ENCODE data around the gene IGSF3.

DNA sequence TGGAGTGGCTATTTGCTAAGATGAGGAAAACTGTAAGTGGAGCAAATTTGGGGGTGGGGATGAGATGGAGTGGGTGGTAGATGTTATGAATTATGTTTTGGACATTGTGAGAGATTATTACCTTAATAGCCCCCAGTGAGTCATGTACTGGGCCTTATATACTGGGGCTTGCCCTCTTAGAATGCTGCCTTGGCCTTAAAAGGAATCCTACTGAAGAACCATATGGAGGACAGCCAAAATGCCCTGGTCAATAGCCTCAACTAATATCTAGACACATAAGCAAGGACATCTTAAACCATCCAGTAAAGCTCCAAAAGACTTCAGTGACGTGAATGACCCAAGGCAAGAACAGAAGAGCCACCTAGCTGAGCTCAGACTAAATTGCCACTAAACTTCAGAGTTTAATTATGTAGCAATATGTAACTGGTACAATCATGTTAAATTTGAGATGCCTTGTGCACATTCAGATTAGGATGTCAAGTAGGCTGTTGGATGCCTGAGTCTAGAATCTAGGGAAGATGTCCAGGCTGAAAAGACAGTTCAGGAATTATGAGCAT, 13.9 kb upstream of the IGSF3 start:
- TF ChIP-seq, protein P1, sequence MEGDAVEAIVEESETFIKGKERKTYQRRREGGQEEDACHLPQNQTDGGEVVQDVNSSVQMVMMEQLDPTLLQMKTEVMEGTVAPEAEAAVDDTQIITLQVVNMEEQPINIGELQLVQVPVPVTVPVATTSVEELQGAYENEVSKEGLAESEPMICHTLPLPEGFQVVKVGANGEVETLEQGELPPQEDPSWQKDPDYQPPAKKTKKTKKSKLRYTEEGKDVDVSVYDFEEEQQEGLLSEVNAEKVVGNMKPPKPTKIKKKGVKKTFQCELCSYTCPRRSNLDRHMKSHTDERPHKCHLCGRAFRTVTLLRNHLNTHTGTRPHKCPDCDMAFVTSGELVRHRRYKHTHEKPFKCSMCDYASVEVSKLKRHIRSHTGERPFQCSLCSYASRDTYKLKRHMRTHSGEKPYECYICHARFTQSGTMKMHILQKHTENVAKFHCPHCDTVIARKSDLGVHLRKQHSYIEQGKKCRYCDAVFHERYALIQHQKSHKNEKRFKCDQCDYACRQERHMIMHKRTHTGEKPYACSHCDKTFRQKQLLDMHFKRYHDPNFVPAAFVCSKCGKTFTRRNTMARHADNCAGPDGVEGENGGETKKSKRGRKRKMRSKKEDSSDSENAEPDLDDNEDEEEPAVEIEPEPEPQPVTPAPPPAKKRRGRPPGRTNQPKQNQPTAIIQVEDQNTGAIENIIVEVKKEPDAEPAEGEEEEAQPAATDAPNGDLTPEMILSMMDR (conservative IDR thresholded peaks at IDR 0.05 in 1 of 2, IDR thresholded peaks at IDR 0.05 in 1 of 2; ENCODE audit: low read depth in 1 of 2, low read length in 2 of 2): no peak
- TF ChIP-seq EZH2 (IDR thresholded peaks at IDR 0.05; ENCODE audit: low read length, missing control alignments): no peak
